Stimulated activated CD4-positive, alpha-beta T cell treated with anti-CD3 and anti-CD28 coated beads, Interleukin-1b, Interleukin-23, amount 100 ng/mL, for 48 hours (primary cell): ENCODE measurements around the gene NR5A2.
"Not testable (repeated sequence)": the region's sequence is repeated elsewhere in the genome, so short reads cannot be mapped to it uniquely, and the experiment has no call there.

Experiments
- DNase-seq: peaks from one replicate; pipeline ENCODE4 v3.0.0-alpha.2; 2020

NR5A2 gene

DNA sequence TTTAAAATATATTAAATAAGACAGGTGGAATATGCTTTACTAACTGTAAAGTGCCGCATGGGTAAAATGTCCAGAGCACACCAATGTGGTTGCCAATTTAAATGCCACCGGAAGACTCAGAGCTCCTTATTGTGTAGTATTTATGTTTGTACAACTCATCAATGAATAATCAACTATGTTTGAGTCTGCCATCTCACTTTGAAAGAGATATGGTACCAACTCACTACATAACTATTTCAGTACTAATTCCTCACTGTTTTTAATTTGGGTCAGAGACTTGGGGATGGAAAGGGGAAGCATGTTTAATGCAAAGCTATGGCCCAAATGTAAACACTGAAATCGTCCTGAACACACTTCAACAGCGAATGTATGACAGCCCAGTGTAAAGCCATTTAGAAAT, 144.8 kb downstream of the NR5A2 start:
- DNase-seq: no peak

DNA sequence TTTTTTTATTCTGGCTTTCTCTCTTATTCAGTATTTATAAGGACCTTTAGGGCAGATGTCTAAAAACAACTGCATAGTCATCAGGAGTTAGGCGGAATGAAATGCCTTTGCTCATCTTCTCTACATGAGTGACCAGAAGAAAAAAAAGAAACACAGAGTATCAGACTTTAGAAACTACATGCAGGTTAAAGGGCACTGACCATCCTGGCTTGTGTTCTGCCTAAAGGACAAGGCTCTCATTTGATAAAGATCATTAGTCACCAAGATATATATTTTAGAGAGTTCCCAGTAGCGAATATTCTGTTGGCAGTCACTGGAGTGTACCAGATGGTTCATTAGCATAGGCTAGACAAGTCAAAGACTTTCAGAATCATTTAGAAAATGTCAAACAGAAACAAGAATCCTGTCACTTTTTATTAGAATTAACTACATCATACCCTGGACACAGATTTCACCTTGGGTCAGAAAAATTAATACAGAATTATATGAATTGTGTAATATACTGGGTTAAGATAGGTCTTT, 145.6 kb downstream of the NR5A2 start:
- DNase-seq: no peak

DNA sequence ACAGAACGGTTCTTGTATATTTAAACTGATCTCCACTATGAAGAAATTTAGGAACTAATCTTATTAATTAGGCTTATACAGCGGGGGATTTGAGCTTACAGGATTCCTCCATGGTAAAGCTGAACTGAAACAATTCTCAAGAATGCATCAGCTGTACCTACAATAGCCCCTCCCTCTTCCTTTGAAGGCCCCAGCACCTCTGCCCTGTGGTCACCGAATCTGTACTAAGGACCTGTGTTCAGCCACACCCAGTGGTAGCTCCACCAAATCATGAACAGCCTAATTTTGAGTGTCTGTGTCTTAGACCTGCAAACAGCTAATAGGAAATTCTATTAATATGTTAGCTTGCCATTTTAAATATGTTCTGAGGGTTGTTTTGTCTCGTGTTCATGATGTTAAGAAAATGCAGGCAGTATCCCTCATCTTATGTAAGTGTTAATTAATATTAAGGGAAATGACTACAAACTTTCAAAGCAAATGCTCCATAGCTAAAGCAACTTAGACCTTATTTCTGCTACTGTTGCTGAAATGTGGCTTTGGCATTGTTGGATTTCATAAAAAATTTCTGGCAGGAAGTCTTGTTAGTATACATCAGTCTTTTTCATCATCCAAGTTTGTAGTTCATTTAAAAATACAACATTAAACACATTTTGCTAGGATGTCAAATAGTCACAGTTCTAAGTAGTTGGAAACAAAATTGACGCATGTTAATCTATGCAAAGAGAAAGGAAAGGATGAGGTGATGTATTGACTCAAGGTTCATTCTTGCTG, 147.2 kb downstream of the NR5A2 start:
- no peak for DNase-seq

DNA sequence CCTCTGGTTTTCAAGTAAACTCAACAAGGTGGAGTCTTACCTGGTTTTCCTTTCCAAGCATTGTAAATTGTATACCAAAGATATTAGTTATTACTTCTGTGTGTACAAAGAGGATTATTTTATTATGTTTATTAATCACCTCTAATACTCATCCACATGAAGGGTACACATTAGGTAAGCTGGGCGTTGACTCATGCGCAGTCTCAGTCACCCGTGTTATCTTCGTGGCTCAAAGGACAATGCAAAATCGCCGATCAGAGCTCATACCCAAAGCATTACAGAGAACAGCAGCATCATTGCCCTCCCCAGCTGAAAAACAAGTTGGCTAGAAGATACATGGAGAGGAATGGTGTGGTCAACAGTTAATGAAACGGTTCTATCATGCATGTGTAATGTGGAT, 148.7 kb downstream of the NR5A2 start:
- no peak for DNase-seq

DNA sequence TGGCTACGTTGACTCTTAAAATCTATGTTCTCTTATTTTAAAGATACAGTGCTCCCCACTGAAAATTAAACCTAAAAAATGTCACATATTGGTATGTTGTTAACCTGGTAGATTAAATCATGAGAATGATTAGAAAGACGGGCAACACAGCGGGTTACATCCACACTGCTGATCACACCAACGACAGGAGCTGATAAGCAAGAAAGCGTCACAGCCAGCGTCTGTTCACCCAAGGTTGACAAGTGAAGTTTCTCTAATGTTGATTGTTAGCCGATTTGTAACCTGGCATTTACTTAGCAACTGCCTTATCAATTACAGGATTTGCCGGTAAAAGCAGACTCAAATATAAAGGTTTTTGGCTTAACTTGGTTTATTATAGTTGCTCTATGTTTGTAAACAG, 149.3 kb downstream of the NR5A2 start:
- DNase-seq: no peak

DNA sequence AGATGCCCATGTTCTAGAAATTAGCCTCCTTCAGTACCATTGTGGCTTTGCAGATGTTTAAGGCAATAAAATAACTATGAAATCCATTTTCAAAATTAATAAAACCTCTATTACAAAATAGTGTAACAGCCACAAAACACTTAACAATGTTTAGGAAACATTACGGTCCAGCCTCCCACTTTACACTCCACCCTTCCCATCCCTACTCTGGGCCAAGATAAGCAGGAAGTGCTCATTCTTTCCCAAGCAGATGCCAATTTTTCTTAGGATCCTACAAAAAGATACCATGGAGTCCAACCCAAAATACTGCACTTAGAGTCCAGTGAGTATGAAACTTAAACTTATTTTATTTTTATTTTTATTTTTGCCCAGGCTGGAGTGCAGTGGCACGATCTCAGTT, 150.8 kb downstream of the NR5A2 start:
- DNase-seq: no peak

DNA sequence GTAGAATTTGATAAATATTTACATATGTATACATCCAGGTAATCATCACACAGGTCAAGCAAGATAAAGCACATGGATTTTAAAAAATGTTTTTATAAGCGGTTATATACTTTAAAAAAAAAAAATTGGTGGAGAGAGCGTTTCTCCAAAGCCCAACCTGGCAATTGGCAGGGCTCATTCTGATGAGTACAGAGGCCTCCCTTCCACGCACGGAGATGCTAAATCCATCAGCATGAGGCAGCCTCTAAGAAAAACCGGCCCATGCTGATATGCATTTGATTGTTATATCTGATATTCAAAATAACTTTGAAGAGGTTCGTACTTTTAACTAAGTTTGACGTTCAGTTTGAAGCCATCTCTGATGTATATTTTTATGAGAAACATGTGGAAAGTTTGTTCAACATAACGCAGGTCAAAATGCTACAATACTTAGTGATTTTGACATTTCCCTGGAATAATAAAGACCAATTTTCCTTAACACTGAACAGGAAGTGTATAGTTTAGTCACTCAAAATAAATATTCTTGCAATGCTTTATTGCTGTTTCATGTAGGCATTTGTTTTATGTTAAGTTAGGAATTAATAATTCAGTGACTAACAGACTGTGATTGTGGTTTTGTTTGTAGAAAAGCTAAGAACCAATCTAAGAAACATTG, 151.7 kb downstream of the NR5A2 start:
- no peak for DNase-seq

DNA sequence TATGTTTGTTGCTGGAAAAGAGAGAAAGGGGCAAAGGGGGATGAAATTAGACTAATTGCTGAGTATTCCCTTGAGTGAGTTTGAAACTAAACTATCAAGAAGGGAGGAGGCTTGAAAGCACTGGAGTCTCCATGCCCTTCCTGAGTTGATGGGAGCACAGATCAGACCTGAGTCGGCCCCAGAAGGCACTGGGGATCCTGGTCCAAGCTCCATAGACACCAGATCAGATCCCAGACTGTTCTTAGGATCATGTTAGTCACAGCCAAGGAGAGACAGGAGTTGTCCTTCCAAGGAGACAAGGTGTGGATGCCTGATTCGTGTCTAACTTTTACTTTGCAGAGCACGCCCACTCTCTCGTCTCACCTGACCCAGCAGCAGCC, 152.3 kb downstream of the NR5A2 start:
- no peak for DNase-seq

DNA sequence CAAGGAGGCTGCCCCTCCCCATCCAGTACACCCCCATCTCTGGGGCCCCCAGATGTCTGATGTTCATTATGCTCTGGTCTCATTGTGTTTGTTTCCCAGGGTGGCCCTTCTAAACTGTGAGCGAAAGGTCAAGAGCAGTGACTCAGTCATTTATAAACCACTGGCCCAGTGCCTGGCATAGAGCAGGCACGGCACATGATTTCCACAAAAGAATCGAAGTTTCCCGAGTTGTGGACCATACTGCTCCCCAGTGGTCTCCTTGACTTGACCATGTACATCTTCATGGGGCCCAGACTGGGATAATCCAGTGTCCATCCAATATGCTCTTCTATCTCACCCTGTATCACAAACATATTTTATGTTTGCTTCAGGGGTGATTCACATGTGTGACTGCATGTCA, 153.3 kb downstream of the NR5A2 start:
- DNase-seq: no peak

DNA sequence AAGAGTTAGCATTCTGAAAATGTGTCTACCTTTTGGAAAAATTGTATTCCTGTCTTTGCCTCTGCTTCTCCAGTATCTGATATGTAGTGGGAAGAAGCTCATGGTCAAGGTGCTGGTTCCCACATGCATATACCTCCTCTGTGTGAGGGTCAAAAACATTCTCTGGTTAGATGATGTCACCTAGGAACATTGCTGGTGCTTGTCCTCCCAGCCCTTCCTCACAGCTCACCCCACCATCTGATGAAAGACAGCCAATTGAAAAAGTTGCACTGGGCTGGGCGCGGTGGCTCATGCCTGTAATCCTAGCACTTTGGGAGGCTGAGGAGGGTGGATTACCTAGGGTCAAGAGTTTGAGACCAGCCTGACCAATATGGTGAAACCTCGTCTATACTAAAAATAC, 154.4 kb downstream of the NR5A2 start:
- no peak for DNase-seq

DNA sequence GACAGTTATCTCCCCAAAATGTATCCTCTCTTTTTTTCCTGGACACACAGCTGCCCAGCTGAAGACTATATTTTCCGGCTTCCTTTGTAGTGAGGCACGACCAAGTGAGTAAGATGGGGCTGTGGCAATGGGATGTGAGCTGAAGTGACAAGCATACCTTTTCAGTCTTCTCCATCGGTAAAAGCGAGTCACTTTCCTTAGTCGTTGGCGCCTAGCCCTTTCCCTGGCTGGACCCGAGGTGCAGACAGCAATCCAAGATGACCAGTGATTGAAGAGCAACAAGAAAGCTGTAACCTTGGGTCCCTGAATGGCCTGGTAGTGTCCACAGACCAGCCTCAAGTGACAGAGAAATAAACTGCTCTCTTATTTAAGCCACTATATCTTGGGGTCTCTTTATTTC, 155.2 kb downstream of the NR5A2 start:
- DNase-seq: no peak

DNA sequence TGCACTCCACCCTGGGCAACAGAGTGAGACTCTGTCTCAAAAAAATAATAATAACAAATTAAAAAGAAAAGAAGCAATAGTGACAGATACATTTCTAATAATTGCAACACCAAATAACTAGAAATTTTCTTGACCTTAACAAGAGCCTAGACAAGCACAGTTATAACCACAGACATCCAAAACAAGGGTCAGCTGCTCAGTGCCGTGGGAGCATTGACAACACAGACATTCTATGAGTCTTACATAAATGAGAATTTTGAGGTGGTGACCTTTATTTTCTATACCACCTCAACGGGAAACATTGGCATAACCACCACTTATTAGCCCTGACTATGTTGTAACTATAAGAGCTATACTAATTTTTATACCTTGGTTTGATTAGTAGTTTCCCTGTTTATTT, 156.1 kb downstream of the NR5A2 start:
- no peak for DNase-seq

DNA sequence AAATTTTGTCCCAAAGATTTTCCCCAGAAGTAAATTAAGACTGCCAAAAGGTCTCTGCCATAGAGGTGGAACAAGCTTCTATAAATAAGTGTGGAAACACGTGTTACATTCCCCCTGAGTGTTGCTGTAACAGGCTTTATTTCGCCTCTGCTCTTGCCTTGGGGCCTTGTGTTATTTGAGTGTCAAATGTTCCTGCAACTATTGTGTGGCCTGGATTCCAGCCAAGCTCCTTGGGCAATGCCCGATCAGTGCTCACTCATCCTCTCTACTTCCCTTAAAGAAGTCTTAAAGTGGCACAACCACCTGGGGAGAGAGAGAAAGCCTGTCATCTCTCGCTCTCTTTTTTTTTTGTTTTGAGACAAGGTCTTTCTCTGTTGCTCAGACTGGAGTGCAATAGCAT, 156.7 kb downstream of the NR5A2 start:
- DNase-seq: no peak

DNA sequence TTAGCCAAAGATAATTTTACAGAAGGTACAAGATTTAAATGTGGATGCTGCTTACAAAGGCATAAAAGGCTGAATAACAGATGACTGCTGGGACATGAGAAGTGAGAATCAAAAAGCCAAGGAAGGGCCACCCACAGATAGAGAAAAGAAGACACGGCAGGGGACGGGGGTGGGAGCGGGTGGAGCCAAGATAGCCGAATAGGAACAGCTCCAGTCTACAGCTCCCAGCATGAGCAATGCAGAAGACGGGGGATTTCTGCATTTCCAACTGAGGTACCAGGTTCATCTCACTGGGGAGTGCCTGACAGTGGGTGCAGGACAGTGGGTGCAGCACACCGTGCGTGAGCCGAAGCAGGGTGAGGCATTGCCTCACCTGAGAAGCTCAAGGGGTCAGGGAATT, 157.7 kb downstream of the NR5A2 start:
- not testable (repeated sequence) for DNase-seq

DNA sequence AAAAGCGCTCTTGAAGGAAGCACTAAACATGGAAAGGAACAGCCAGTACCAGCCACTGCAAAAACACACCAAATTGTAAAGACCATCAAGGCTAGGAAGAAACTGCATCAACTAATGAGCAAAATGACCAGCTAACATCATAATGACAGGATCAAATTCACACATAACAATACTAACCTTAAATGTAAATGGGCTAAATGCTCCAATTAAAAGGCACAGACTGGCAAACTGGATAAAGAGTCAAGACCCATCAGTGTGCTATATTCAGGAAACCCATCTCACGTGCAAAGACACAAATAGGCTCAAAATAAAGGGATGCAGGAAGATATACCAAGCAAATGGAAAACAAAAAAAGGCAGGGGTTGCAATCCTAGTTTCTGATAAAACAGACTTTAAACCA, 159.8 kb downstream of the NR5A2 start:
- DNase-seq: not testable (repeated sequence)

DNA sequence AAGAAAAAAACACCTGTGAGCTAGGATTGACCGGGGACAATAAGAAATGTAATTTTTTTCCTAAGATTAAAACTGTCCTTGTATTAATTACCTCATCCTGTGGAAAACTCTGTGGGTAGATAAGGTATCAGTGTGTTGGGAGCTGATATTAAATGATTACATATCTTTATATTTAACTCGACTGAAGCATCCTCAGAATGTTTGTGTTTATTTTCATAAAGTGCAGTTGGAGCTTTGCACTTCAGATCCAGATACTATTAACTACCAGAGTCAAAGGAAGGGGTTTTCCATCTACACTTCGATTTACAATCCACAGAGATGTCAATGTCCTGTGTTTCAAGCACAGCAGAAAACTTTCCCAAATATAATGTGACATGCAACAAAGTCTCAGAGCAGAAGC, 164.5 kb downstream of the NR5A2 start:
- no peak for DNase-seq

DNA sequence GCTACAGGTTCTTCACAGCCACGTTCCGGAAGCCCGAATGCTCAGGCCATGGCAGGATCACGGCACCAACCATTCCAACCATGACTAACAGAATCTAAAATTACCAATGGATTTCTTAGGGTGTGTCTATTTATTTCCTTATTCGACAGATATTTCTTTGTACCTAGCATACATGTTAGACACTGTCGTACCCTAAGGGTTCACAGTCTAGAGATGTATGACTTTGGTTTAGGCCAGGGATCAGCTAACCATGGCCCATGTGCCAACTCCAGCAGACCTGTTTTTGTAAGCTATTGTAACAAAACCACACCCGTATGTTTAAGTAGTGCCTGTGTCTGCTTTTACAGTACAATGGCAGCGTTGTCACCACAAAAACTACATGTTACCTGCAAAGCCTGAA, 167.0 kb downstream of the NR5A2 start:
- DNase-seq: no peak

DNA sequence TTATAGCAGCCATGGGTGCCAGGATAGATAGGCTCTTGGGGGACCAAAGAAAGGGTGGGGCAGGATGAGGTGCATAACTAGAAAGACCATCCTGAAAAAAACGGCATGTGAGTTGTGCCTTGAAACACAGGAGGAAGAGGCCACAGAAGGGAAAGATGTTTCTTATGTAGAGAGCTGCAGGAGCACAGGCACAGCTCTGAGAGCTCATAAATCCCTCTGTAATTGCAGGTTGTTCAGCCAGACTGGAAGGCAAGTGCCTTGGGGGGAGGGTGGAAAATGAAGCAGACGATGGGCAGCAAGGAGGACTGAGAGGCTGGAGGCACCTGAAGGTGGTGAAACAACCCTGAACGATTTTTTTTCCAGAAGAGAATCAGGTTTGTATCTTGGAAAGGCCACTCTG, 170.7 kb downstream of the NR5A2 start:
- DNase-seq: no peak

DNA sequence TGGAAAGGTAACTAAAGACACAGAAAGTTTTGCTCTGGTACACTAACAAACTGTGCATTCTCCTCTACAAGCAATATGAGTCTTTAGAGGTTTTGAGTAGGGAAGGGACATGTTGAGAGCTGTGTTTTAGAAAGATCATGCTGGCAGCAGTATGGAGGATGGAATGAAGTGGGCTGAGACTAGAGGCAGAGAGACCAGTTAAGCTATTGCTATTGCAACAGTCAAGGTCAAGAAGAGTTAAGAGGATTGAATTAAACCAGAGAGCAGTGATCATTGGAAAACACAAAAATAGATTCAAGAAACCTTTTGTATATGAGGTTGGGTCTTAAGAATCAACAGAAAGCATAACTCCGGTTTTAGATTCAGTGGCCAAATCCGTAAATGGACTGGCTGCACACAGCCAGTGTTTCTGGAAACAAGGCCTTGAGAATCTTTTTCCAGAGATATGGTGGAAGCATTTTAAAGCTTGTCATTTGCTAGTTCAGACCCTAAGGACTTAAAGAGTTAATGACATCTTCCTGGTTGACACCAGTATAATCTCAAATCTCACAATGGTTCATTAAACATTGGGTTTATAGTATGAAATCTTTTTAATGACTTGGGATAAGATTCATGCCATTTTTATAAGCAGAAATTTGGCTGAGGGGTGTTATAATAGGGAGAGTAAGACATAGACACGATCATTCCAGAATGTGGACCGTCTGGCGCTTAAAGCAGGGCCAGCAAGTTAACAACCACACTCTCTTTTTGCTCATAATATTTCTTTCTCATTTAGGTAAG, 177.9 kb downstream of the NR5A2 start:
- DNase-seq: no peak

DNA sequence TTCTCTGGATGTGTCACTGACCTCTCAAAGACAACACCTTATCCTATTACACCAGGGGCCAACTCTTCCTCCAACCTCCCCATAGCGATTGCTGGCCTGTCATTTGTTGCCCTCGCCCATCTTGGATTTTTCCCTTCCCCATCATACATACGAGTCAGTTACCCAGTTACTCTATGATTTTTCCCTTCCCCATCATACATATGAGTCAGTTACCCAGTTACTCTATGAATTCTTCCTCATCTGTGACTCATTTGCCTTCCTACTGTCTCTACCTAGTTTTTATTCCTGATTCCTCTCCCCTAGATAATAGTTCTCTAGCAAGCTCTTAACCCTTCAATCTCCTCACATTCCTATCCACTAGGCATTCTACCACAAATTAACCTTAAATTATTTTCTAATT, 178.8 kb downstream of the NR5A2 start:
- DNase-seq: no peak

DNA sequence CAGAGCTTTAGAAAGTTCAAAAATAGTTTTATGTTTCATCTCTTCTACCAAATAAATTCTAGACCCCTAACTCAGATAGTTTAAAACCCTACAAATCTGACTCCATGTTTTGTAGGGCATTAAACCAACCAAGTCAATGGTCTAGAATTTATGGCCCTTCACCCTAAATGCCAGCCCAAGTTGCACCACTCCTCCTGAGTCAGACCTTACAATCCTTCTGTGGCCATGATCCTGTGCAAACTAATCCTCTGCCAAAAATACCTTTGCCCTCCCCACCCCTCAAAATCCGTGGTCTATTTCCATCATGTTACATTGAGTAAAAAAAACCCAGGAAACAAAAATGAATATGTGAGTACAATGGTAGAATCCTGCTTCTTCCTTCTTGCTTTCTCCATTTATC, 179.3 kb downstream of the NR5A2 start:
- DNase-seq: no peak

DNA sequence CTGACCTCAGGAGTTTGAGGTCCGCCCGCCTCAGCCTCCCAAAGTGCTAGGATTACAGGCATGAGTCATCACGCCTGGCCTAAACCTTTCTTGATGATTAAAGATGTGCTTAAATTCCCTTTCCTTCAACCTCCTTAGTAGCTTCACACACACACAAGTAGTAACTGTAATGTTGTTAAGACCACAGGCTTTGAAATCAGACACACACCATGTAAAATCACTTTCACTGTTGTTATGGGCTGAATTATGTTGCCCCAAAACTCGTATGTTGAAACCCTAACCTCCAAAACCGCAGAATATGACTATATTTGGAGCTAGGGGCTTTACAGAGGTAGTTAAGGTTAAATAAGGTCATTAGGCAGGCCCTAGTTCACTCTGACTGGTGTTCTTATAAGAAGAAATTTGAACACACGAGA, 180.2 kb downstream of the NR5A2 start:
- no peak for DNase-seq

DNA sequence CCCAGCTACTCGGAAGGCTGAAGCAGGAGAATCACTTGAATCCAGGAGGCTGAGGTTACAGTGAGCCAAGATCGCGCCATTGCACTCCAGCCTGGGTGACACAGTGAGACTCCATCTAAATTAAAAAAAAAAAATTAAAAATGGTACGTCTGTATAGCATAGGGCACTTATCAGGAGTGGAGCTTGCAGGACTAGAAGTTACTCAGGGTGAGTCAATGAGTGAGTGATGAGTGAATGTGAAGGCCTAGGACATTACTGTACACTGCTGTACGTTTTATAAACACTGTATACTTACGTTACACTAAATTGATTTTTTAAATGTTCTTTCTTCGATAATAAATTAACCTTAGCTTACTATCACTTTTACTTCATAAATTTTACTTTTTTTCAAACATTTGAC, 183.6 kb downstream of the NR5A2 start:
- no peak for DNase-seq

DNA sequence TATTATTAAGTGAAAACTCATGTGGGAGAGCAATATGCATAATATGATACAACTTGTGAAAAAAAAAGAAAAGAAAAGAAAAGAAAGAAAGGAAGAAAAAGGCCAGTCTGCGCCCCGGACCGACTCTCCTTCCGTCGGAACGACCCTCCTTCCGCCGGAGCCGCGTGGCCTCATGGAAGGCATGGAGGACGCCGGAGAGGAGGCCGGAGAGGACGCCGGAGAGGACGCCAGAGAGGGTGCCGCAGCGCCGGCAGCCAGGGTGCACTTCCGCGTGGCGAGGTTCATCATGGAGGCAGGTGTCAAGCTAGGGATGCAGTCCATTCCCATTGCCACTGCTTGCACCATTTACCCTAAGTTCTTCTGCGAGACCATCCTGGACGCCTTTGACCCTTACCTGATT, 185.9 kb downstream of the NR5A2 start:
- DNase-seq: no peak
